GM18858 (cell line): ENCODE measurements around the gene RNF7.
"Not testable (repeated sequence)": the region's sequence is repeated elsewhere in the genome, so short reads cannot be mapped to it uniquely, and the experiment has no call there.

ENCODE experiments used
- ATAC-seq: cut with Tn5 transposase; IDR thresholded peaks from one replicate; pipeline ENCODE4 v1.9.1; 2021; ENCODE audit not compliant: unreplicated experiment

Gene RNF7

DNA sequence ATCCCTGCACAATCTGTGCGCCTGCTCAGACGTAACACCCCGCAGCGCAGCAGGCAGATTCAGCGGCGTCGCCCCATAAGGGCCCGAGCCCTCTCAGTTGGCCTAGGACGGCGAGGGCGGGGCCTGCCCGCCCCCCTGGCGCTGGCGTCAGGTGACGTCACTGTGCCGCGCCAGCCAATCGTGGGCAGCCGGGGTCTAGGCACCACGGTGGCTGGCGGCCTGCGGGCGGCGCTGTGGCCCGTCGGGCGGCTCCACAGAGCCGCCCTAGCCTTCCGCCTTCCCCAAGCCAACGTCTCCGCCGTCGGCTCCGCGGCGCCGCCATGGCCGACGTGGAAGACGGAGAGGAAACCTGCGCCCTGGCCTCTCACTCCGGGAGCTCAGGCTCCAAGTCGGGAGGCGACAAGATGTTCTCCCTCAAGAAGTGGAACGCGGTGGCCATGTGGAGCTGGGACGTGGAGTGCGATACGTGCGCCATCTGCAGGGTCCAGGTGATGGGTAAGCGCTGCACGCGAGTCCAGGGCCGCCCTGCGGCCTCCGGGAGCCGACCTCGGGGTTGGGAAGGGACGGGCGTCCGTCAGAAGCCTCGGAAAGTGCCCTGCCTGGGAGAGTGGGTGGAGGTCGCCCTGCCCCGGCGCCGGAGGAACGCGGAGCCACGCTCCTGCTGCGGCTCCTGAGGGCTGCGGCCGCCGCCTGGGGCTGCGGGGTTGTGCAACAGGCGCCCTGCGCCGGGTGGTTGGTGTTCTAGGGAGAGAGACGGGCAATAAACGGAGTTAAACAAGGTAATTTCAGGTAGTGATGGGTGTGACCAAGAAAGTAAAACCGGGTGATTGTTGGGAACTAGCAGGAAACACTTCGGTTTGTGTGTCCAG lies at the start of gene RNF7:
Gene RNF7 (plus strand): TSS at position 277 of the 869 bp plus-strand sequence. CDS start 44 bp downstream, at position 321.
- peak; percentile 85 for ATAC-seq

DNA sequence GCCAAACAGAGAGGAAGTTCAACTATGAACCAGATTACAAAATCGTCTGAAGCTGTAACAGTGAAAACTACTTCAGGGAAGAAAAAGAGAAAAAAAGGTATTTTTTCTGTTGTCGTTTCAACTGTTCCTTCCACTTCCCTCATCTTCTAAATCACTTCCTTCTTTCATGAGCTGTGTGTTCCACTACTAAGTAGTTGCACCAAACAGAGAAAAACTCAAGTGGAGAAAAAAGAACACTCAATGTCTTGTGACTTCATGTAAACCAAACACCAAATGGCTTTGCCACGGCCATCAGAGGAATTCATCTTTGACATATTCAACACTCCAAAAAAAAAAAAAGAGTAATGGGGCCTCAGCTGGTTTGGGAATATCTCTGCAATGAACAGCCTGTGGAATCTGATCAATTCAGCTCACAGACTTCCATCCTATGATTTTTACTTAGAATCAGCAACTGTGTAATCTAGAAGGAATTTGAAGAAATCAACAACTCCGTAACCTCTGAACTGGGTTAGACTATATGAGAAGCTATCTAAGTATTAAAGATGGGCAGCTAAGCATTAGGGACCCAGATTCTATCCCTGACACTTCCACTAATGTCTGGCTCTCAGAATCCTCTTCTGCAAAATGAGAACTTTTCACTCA lies 47.5 kb upstream of the RNF7 start:
- ATAC-seq = no peak

DNA sequence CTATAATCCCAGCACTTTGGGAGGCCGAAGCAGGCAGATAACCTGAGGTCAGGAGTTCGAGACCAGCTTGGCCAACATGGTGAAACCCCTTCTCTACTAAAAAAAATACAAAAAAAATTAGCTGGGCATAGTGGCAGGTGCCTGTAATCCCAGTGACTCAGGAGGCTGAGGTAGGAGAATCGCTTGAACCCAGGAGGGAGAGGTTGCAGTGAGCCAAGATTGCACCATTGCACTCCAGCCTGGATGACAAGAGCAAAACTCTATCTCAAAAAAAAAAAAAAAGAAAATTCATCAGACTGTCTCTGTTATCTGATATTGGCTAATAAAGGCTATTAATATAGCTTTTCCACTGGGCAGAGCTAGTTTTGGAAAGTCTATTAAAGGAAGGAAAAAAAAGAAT lies 46.6 kb upstream of the RNF7 start:
- not testable (repeated sequence) for ATAC-seq

DNA sequence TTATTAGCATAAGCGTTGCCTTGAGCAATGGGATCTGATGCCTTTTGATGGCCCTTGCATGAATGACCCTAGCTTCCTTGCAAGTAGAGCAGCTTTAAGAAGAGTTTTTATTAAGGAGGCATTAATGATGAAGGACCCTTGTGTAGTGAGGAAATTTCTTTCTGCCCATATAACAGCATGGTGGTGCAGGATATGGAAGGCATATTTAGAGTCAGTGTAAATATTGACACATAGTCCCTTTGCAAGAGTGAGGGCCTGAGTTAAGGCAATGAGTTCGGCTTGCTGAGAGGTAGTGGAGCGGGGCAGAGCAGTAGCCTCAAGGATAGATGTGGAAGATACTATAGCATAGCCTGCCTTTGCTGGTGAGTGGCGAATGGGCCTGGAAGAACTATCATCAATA lies 45.1 kb upstream of the RNF7 start:
- not testable (repeated sequence) for ATAC-seq

DNA sequence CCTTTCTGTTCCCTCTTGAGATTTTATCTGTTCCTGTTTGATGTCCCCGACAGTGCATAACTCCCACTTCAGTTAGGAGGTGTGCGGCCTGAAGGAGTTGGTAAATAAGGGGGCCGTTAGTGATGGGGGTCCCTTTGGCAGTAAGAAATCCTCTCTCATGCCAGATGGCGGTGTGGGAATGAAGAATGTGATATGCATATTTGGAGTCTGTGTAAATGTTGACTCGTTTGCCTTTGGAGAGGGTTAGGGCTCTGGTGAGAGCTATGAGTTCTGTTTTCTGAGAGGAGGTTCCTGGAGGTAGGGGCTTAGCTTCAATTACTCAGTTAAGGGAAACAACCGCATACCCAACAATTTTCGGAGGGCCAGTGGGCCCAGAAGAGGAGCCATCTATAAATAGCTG lies 38.8 kb upstream of the RNF7 start:
- ATAC-seq = no peak

DNA sequence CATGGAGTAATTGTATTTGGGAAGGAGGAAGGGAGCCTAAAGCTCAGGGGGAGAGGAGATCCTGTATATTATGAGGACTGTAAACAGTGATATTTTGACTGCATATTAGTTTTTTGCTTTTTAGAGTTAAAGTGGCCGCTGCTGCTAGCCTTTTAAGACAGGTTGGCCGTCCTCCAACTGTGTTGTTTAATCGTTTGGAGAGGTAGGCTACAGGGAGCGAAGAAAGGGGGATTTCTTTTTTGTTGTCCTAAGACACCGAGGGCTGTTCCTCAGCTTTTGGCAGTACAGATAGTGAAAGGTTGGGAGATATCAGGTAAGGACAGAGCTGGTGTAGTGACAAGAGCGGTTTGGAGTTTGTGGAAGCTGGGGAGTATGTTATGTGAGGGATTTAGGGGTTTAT lies 38.2 kb upstream of the RNF7 start:
- no peak for ATAC-seq

DNA sequence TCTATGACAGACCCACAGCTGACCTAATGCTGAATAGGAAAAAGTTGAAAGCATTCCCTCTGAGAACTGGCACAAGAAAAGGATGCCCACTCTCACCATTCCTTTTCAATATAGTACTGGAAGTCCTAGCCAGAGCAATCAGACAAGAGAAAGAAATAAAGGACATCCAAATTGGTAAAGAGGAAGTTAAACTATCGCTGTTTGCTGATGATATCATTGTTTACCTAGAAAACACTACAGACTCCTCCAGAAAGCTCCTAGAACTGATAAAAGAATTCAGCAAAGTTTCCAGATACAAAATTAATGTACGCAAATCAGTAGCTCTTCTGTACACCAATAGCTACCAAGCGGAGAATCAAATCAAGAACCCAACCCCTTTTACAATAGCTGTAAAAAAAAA lies 34.7 kb upstream of the RNF7 start:
- not testable (repeated sequence) for ATAC-seq

DNA sequence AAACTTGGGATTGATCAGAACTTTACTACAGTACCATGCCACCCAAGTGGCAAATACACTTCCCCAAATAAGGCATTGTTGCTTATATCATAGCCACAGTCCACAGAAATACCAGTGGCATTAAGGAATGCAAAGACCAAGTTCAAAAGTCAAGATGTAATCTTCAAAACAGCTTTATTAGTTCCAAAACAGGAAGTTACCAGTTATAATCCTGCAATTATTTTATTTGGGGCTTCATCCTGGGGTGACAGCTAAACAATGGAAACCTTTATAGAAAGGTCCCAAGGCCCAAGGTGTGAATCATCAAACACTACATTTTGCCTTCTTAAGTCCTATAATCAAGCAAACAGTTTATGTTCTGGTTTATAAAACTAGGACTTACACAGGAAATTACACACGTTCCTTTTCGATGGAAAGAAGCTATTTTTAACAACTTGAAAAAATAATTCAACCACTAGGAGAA lies 30.3 kb upstream of the RNF7 start:
- ATAC-seq = no peak

DNA sequence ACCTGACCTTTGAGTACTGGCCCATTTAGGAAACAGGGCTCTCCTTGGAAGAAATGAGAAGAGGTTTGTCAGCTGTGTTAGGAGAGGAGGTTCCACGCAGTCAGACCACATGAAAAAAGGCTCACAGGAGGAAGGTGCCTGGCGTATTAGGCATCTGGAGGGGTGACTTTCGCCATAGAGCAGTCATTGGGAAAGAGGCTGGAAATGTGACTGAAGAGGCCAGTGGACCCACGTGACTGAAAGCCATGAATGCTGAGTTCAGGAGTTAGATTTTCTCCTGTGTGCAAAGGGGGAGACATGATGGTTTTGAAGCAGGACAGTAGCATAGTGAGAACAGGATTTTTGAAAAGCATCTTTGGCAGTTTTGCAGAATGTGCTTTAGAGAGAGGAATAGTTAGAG lies 29.7 kb upstream of the RNF7 start:
- no peak for ATAC-seq

DNA sequence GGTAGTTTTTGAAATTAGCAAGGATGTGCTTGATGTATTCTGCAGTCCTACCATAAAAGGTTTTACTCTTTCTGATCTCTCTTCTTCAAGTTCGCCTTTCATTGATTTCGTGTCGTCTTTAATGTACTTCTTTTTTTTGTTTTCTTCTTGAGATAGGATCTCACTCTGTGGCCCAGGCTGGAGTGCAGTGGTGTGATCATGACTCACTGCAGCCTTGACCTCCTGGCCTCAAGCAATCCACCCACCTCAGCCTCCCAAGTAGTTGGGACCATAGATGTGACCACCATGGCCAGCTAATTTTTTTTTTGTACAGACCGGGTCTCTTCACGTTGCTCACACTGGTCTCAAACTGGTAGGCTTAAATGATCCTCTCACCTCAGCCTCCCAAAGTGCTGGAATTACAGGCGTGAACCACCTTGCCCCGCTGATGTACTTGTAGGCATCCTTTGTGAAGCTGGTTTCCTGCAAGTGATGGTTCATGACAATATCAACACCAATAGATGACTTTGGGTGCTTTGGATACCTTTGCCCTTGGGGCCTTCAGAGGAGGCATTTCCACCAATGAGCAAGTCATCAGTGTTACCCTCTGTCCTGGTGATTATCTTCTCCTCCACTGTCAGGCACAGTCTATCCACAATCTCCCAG lies 28.9 kb upstream of the RNF7 start:
- no peak for ATAC-seq

DNA sequence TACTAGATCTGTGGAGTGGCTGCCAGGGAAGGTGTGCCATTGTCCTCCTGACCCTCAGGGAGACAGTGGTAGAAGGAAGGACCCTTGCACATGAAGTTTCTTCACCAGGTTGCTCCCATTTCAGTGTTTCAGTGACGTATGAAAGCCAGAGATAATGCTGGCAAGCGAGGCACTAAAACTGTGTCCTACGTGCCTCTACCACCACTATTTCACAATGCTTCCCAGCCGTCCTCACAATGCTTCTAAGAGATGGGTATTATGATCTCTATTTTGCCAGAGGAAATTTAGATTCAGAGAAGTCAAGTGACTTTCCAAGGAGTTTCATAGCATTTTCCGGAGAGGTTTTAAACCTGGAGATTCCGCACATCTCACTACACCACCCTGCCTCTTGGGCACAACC lies 28.0 kb upstream of the RNF7 start:
- ATAC-seq = no peak

DNA sequence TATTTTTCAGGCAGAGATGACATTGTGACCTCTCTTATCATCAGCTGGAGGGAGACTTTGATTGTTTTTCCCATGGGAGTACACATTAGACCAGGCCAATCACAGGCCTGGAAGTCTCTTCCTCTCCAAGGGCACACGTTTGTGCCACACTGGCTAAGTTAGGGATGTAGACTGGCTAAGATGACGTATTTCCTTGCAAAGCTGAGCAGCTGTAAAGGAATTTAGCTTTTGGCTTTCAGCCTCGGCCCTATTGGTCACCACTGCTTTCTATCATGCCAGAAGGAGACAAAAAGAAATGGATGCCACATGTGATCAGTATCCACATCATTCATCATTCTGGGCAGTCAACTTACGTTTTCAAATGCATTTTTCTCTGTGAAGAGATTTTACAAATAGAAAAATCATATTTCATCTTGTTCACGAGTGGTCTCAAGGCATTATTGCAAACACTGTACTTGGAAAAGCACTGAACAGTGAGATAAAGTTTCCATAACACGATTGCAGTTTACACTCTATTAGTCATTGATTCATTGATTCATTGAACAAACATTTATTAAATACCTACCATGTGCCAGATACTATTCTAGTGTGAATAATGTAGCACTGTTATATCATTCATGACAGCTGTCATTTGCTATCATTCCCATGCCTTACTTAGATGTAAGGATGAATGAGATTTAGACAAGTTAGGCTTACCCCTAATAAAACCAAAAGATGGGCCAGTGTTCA lies 27.0 kb upstream of the RNF7 start:
- ATAC-seq = no peak

DNA sequence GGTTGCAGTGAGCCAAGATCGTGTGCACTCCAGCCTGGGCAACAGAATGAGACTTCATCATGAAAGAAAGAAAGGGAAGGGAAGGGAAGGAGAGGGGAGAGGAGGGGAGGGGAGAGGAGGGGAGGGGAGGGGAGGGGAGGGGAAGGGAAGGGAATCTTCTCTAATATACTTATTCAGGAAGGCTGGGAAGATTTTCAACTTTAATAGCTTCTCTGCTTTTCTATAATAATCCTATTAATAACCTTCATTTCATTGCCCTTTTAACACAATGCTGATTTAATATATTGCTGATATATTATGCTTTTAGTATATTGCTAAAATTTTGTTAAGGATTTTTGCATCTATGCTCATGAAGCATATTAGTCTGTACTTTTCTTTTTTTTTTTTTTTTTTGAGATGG lies 23.4 kb upstream of the RNF7 start:
- ATAC-seq = no peak

DNA sequence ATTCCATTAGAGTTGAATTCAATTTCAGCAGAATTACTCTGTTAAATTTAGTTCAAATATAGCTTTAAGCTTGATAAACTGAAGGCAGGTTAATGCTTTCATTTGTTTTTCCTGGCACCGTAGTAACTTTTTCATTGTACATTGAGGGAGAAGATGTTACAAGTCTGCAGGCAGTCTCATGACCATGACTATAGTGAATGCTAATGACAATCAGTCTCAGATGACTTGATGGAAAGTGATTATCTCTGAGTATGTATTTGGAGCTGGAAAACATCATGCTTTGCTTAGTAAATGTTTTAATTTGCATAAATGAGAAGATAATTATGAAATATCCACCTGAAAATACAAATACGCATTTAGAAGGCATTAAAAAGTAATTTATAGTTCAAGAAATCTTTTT lies 16.0 kb upstream of the RNF7 start:
- no peak for ATAC-seq

DNA sequence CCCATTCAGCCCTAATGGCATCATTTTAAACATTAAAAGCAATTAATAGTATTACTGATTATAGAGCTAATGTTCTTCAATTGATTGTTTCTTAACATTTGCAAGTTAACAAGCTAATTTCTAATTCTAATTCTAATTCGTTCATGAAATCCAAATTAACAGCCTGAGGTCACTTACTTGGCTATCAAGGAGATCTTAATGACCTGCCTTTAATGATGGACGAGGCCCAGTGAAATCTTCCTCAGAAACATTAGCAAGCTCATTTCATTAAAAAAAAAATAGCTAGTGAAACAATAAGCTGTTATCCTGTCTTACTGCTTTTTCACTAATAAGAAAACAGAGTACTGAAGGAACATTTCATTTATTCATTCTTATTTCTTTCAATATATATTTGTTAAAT lies 15.4 kb upstream of the RNF7 start:
- ATAC-seq = no peak

DNA sequence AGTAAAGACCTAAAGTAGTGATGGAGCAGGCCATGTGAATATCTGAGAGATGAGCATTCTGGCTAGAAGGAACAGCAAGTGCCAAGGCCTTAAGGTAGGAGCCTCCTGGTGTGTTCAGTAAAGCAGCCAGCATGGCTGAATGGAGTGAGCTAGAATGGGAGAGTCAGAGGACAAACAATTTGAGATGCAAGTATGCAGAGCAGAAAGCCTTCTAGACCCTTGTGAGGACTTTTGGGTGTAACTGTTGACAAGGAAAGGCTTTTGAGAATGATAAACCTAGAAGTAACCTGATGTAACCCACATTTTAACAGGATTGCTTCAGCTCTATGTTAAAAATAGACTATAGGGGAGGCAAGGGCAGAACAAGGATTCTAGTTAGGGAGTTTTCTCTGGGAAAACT lies 14.8 kb upstream of the RNF7 start:
- ATAC-seq = no peak

DNA sequence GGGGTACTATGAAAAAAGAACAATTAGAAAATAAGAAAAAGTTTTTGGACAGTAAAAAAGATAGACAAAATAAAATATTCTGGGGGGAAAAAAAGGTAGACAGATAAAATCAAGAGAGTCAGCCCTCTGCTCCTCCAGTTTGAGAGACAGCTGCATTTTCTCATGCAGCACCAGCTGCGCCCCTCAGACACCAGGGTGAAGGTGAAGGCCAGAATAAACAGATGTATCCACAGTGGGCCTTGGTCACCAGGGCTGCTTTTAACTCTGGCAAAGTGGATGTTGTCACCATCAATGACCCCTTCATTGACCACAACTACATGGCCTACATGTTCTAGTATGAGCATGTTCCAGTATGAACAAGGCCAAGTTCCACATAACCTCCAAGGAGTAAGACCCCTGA lies 13.9 kb upstream of the RNF7 start:
- ATAC-seq = no peak

DNA sequence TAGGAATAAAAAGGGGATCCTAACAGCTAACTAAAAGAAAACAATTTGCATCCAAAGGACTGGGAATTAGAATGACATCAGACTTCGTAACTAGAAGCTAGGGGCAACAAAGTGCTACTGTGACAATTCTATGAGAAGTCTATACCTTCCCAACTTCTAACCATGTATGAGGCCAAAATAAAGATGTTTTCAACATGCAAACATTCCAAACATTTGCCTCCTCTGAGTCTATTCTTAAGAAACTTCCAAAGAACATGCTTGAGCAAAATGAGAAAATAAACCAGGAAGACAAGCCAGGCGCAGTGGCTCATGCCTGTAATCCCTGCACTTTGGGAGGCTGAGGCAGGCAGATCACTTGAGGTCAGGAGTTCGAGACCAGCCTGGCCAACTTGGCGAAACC lies 13.1 kb upstream of the RNF7 start:
- no peak for ATAC-seq

DNA sequence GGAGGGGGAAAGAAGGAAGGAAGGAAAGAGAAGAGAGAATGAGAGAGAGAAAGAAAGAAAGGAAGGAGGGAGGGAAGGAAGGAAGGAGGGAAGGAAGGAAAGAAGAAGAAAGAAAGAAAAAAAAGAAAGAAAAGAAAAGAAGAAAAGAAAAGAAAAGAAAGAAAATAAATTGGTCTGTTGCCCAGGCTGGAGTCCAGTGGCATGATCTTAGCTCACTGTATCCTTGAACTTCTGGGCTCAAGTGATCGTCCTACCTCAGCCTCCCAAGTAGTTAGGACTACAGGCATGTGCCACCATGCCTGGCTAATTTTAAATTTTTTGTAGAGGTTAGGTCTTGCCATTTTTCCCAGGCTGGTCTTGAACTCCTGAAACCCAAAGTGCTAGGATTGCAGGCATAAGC lies 11.6 kb upstream of the RNF7 start:
- no peak for ATAC-seq

DNA sequence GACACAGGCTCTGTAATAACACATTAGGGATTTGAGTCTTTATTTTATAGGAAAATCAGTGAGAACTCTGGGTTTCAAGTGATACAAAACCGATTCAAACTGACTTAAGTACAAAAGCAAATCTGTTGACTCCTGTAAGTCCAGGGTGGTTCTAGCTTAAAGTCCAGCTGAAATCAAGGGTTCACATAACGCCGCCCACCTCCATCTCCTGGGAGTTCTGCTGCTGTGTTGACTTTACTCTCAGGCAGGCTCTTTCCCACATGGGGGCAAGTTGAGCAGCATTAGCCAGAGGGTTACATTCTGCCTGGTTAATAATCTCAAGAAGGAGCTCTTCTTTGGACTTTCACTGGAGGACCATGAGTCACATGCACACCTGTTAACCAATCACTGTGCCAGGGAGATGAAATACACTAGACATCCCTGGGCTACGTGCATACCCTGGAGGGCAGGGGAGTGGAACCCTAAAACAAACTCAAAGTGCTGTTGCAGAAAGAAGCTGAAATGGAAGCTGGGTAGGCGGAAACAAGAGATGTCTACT lies 9.7 kb upstream of the RNF7 start:
- no peak for ATAC-seq

DNA sequence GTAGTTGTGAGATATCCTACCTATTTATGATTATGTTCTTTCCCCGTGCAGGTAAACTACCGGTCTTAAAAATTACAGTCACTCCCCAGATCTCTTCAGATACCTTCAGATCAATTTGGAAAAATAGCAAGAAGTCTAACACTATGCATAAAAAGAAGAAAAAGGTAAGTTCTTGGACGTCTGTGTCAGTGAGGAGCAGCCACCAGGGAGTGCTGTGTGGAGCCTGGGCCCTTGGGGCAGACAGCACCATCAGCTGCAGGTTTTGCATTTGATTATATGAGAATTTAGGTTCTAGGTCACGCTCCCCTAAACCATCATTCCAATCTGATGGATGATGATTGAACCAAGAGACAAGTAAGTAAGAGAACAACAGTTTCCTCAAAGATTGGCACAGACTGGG lies 8.9 kb upstream of the RNF7 start:
- no peak for ATAC-seq
